ENCODE data around the gene LTBP2.

The LTBP2 gene

DNA sequence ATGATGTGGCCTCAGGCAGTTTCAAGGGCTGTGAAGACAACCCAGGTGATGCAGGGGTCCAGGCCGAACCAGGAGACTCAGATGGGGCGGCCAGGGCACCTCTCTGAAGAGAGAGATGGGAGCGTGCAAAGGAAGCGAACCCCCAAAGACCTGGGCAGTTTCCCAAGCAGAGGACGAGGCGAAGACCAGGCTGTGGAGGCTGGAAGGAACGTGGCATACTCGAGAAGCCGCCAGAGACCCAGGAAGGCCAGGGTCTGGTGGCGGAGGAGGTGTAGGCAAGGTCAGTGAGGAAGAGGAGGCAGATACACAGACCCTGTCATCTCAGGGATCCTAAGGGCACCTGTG, 24.7 kb downstream of the LTBP2 start:
- DNase-seq, result no peak

- no peak for DNase-seq
Measured at GRCh38 chr14:74586681-74587362, 25.2 kb downstream of the LTBP2 start.

- DNase-seq, result no peak
Measured at GRCh38 chr14:74585406-74586335, 26.4 kb downstream of the LTBP2 start.

- DNase-seq, result no peak
Measured at GRCh38 chr14:74584951-74585350, 27.1 kb downstream of the LTBP2 start.

DNA sequence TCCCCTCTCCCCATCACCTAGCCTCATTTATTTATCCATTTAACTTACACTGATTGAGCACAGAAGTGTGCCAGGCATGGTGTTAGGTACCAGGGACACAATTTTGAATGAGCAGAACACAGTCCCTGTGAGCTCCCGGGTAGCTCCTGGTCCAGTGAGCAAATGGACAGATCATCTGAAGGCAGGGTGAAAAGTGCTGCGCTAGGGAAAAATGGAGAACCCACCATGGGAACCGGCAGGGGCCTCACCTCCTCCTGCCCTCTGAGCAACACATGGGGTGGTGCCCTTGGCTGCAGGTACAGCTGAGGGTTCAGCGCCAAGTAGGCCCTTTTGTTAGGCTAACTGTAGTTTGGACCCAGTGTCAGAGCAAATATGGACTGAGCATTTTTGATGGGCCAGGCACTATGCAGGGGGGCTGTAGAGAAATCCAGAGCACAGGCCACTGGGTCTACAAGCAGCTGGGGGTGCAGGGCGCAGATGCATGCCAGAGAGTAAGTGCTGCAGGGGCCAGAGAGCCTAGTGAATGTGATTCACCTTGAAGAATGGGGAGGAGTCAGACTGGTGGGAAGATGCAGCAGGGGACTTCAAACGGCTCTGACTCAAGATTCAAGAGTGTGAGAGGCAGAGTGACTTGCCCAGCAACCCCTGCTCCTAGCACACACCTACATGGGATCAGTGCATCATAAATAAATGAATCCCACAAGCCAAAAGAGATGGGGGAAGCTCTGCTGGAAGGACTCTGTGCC, 28.2 kb downstream of the LTBP2 start:
- peak; percentile 69 for DNase-seq

- DNase-seq, result no peak
Measured at GRCh38 chr14:74582910-74583581, 29.0 kb downstream of the LTBP2 start.

DNA sequence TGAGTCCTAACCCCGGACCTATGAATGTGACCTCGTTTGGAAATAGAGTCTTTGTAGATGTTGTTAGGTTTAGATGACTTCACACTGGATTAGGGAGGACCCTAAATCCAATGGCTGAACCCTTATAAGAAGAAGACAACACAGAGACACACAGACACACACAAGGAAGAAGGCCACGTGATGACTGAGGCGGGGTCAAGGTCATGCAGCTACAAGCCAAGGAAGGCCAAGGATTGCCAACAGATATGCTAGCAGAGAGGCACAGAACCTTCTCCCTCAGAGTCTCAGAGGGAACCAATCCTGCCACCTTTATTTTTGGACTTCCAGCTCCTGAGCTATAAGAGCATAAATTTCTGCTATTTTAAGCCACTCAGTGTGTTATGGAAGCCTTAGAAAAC, 31.8 kb downstream of the LTBP2 start:
- DNase-seq, result no peak

DNA sequence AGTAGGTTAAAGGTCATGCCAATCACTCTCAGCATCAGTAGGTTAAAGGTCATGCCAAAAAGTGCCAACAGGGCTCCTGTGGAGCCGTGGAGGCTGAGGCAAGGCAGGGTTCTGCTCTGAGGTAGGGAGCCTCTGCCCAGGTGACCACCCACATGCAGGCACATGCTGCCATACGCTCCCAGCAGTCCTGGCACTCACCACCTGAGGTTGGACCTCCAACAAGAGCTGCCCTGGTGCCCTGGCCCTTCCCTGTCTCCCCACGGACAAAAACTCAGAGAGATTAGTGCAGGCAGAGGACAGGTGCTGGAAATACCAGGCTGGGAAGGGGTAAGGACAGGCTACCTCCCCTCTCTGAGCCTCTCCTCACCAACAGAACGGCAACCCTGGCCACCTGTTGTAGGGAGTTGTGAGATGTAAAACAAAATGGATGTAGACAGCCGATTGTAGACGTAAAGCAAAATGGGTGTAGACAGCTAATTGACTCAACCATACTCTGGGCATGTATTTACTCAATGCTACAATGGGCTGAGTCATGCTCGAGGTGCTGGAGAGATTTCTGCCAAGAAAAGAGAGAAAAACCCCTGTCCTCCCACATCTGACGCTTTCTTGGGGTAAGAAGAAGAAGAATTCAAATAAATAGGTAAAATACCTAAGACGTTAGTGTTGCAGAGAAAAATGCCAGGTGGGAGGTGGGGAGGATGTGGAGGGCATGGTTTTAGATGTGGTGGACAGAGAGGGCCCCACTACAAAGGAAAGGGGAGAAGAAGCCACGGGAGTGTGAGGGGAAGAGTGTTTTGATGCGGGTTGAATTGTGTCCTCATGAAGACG, 32.4 kb downstream of the LTBP2 start:
- peak; percentile 73 for DNase-seq

DNA sequence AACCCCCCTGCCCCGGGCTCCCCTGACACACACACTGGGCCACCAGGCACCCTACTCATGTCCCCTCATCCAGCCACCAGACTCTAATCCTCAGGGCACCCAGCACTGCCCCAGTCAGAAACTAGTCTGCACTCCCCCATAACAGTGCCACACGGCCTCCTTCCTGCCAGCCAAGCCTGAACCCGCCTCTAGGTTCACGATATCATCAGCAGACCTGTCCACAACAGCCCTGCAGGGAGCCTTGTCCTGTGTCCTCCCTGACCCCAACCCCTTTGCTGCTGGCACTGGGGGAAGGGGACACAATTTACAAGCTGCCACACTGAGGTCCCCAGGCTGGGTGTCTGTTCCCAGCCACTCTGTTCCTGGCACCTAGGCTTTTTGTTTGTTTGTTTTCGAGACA, 33.6 kb downstream of the LTBP2 start:
- DNase-seq, result no peak

DNA sequence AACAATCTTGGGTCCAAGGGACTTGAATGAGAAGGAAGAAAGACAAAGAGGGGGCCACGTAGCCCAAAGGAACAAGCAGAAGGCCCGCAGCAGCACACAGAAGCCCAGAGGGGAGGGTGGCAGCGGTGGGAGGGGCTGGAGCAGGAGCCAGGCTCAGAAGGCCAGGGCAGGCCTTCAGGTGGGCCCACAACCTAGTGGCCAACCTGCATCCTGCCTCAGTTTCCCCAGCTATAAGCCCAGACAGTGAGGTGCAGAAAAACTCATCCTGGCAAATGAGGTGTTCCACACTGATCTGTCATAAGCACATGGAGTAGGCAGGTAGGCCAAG, 34.1 kb downstream of the LTBP2 start:
- DNase-seq, result no peak

DNA sequence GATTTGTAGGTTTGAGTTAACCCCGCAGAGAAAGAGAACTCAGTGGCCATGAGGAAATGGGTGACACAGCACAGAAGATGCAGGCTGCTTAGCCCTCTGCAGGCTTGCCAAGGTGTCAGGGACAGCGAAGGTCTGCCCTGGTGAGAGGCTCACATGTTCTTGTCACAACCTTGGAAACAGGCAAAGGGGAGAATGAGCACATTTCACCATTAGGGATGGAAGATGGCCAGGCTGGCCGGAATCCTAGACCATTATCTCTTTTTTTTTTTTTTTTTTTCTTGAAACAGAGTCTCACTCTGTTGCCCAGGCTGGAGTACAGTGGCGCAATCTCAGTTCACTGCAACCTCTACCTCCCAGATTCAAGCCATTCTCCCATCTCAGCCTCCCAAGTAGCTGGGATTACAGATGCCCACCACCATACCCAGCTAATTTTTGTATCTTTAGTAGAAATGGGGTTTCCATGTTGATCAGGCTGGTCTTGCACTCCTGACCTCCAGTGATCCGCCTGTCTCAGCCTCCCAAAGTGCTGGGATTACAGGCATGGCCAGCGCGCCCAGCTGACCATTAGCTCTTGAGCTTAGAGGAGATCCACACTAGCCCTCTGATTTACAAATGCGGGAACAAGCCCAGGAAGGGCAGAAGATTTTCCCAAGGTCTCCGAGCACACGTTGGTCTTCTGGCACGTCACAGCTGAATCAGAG, 34.6 kb downstream of the LTBP2 start:
- DNase-seq, result no peak

DNA sequence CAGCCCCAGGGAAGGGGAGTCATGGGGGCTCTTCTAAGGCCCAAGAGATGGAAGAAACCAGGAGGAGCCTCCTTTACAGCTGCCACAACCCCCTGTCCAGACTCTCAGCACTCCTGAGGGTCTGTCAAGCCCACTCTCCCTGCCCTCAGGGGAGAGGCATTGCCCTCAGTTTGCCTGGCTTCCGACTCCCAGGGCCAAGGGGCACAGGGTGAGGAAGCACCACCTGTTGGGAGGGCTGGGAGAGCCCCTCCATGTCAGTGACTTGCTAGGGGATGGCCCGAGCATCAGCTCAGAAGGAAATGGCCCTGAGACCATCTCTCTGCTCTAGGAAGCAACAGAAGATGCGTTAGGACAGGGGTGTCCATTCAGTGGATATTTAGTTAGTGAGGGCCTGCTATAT, 36.1 kb downstream of the LTBP2 start:
- no peak for DNase-seq

GRCh38 chr14:74575507-74575906, 36.5 kb downstream of the LTBP2 start:
- no peak for DNase-seq

- DNase-seq, result no peak
Measured at GRCh38 chr14:74574706-74575105, 37.3 kb downstream of the LTBP2 start.

DNA sequence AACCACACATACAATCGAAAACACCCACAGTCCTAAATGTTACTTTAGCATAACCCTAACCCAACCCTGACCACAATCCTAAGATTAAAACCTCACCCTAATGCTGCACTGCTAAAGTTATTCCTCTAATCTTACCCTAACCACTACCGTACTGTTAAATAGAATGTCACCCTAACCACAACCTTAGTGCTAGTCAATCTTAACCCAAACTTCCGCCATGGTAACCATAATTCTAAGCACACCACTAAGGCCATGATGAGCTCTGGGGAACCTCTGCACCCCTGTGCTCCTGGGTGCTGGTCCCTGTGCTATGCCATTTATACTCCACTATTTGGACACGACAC, 38.0 kb downstream of the LTBP2 start:
- no peak for DNase-seq

GRCh38 chr14:74573421-74574089, 38.5 kb downstream of the LTBP2 start:
- no peak for DNase-seq

DNA sequence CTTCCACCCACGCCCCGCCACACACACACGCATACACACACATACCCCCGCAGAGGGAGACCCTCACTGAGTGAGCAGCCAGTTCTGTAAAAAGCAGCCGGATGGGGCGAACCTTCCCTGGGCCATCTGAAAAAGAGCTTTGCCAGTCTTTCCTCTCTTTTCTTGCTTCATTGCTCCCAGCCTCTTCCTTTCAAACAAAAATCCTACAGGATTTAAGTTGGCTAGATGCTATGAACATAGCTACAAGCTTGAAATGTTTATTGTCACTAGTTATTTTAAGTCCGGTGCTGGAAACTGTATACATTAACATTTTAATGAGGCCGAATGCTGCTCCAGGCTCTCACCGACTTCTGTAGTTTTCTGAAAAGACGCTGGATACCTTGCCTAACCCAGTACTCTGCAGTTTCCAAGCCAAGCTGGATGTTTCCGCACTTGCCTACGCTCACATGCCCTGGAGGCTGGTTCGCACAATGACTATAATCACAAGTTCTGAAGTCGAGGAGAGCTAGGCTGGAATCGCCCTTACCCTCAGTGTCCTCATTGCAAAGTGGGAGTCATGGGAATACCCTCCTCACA, 39.2 kb downstream of the LTBP2 start:
- DNase-seq, result no peak

DNA sequence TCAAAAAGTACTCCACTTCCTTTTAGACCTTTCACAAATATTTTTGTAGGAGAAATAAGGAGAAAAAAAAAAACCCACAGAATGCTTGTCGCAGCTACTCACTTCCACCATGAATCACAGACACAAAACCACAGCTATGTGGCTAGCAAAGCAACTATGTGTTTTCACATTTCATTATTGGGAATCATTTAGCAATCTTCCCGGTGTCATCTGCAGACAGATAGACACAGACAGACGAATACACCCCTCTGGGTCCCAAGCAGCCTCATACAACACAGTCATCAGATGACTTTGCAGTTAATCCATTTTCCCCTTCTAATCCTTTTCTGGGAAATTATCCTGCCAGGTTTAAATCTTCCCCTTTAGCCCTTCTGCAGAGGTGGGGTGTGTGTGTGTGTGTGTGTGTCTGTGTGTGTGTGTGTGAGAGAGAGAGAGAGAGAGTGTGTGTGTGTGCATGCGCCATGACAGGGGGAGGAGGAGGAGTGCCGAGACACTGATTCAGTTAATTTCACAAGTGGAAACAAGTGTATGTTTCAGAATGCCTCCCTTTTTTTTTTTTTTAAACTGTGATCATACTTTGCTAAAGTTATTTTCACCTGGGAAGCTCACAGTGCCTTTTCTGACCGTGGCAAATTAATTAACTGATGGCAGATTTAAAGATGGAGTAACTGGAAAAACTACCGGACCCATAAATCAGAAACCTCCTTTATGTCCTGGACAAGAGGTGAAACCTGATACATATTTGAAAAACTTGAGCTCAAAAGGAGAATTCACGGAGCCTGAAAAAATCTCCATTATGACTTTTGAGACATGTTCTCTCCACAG, 39.9 kb downstream of the LTBP2 start:
- DNase-seq, result peak; percentile 28

- DNase-seq, result no peak
Measured at GRCh38 chr14:74571441-74571841, 40.6 kb downstream of the LTBP2 start.

DNA sequence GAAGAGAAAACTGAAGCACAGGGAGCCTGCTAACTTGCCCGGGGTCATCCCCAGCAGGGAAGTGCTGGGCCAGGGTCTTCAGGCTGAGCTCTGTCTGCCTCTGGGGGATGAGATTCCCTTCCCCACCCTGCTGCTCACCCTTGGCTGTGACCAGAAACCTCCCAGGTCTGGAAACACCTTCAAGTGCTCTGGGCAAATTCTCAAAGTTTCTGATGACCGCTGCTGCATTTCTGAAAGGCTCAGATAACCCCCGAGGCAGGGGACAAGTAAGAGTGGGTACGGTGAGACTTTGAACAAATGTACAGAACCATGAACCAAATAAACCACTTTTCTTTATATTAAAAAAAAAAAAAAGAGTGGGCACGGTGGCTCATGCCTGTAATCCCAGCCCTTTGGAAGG, 41.3 kb downstream of the LTBP2 start:
- DNase-seq, result no peak

Measured in stimulated activated CD4-positive, alpha-beta T cell treated with anti-CD3 and anti-CD28 coated beads, Interleukin-1b, Interleukin-23, amount 100 ng/mL, for 48 hours (primary cell).